Upper lobe of left lung (tissue), 6 donors: ENCODE results near the gene MOCS2. TPM values are rescaled to one million over a fixed set of nuclear protein-coding genes. Genes with fewer than 3 reads are reported as not detected.

ENCODE experiments used
- ATAC-seq, 2 donors: fragments of 200-7000 bp; cut with Tn5 transposase; one replicate each; pipeline ENCODE4 v1.9.1; 2022; ENCODE audit warnings: mild to moderate bottlenecking in 2 of 2, moderate library complexity in 2 of 2; ENCODE audit not compliant: low FRiP score in 2 of 2
- DNase-seq, 2 donors: peaks; one replicate each; pipeline ENCODE4 v3.0.0-alpha.2; 2019 to 2020
- H3K27ac ChIP-seq, 4 donors: fragments of 200-600 bp; sonication (generic); one replicate each; pipeline ENCODE4 v1.5.1; 2016 to 2019
- H3K27me3 ChIP-seq, 4 donors: fragments of 200-600 bp; sonication (generic); one replicate each; pipeline ENCODE4 v1.5.1; 2017 to 2019
- H3K36me3 ChIP-seq, 4 donors: fragments of 200-600 bp; sonication (generic); one replicate each; pipeline ENCODE4 v1.5.1; 2016 to 2019
- H3K4me1 ChIP-seq, 4 donors: fragments of 200-600 bp; sonication (generic); one replicate each; pipeline ENCODE4 v1.5.1; 2018 to 2019
- H3K4me3 ChIP-seq, 4 donors: fragments of 200-600 bp; sonication (generic); one replicate each; pipeline ENCODE4 v1.5.1; 2017 to 2019; ENCODE audit warnings: mild to moderate bottlenecking in 2 of 4, moderate library complexity in 1 of 4
- H3K9me3 ChIP-seq, 4 donors: fragments of 200-600 bp; sonication (generic); one replicate each; pipeline ENCODE4 v1.5.1; 2018 to 2019
- EP300 ChIP-seq, 4 donors: sonication (generic); formaldehyde crosslinking; IDR thresholded peaks; one replicate each; pipeline ENCODE4 v1.5.1; 2017; ENCODE audit warnings: antibody characterized with exemption in 4 of 4, control low read depth in 2 of 4
- POLR2A ChIP-seq, 4 donors: fragments of 450-650 bp; IDR thresholded peaks; one replicate each; pipeline ENCODE4 v1.5.1; 2016 to 2017; ENCODE audit warnings: antibody characterized with exemption in 4 of 4, mild to moderate bottlenecking in 2 of 4
- POLR2AphosphoS5 ChIP-seq, 2 donors: sonication (generic); formaldehyde crosslinking; IDR thresholded peaks; one replicate each; pipeline ENCODE4 v1.5.1; 2017; ENCODE audit warnings: antibody characterized with exemption in 2 of 2
- WGBS, 2 donors: methylation state at CpG; one replicate each; pipeline ENCODE4 v1.1.5; 2017 to 2018; 5-methylcytosine and 5-hydroxymethylcytosine counted together
- total RNA-seq, 6 donors: library from RNA; depleted of rRNA in 4 of 6; stranded (reverse); fragments of >200 nt in 4 of 6; gene quantifications; one replicate each; pipeline versions ENCODE4 v1.1.0 to v1.2.1, GENCODE V29; 2016 to 2021
- TF ChIP-seq, protein P1 (sequence below), 6 experiments: fragments of 450-650 bp in 4 of 6; fragments of 200-600 bp in 2 of 6; sonication (generic) in 2 of 6; IDR thresholded peaks; one replicate each; pipeline ENCODE4 v1.5.1; 2016 to 2019; ENCODE audit warnings: antibody characterized with exemption in 6 of 6
- donor health status: DM: no; HTN: no; CAD: no; lungs with moderate emphysema.
- donor health status: DM: no; HTN: yes; CAD: no; lungs with severe emphysema.

Gene MOCS2
- total RNA-seq, 6 donors from 2014 or later = 21.5 to 65.7 (median 27.0) TPM

DNA sequence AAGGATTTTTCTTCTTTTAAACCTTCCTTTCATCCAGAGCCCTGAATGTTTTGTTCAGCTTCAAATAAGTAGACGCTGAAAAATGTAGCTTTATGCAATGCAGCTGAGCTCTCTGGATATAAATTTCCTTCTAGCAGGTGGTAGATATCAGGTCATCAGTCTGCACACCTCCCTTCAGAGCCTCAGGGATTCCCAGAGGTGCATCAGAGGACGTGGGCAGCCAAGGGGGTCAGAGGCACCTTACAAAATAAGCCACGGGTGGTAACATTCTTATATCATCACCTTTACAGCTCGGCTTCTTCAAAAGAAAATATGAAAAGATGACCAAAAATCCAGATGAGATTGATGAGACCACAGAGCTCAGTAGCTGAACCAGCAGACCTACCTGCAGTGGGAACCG lies 19.3 kb downstream of the MOCS2 start:
- H3K4me1 ChIP-seq = peaks cover 0 to 5% (median 0%) of the 10 kb centered on the region in 4 donors
- DNase-seq = no peak
- no peaks in the 10 kb centered on the region for H3K27me3 ChIP-seq
- no peaks in the 10 kb centered on the region for H3K9me3 ChIP-seq
- no peak overlapping the region for H3K27ac ChIP-seq
- 86 to 88% methylated on average over 5 of the region's 5 CpGs for WGBS, 2 donors
- ATAC-seq = no peak
- H3K36me3 ChIP-seq = peaks cover 0 to 33% (median 3%) of the 10 kb centered on the region in 4 donors
- no peak for TF ChIP-seq EP300 (IDR thresholded peaks at IDR 0.05)
- no peak overlapping the region for H3K4me3 ChIP-seq

- TF ChIP-seq, protein P1, sequence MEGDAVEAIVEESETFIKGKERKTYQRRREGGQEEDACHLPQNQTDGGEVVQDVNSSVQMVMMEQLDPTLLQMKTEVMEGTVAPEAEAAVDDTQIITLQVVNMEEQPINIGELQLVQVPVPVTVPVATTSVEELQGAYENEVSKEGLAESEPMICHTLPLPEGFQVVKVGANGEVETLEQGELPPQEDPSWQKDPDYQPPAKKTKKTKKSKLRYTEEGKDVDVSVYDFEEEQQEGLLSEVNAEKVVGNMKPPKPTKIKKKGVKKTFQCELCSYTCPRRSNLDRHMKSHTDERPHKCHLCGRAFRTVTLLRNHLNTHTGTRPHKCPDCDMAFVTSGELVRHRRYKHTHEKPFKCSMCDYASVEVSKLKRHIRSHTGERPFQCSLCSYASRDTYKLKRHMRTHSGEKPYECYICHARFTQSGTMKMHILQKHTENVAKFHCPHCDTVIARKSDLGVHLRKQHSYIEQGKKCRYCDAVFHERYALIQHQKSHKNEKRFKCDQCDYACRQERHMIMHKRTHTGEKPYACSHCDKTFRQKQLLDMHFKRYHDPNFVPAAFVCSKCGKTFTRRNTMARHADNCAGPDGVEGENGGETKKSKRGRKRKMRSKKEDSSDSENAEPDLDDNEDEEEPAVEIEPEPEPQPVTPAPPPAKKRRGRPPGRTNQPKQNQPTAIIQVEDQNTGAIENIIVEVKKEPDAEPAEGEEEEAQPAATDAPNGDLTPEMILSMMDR (IDR thresholded peaks at IDR 0.05) = no peak
- TF ChIP-seq POLR2AphosphoS5 (IDR thresholded peaks at IDR 0.05) = no peak
- TF ChIP-seq POLR2A (IDR thresholded peaks at IDR 0.05) = no peak
- TF ChIP-seq EP300 (IDR thresholded peaks at IDR 0.05) = no peak
- Histone ChIP-seq H3K27ac (no peak overlapping the region), H3K9me3 (no peaks in the 10 kb centered on the region), H3K4me1 (peaks cover 0 to 5% (median 0%) of the 10 kb centered on the region in 4 donors), H3K4me3 (no peak overlapping the region), H3K27me3 (no peaks in the 10 kb centered on the region), H3K36me3 (peaks cover 0 to 35% (median 3%) of the 10 kb centered on the region in 4 donors)
- ATAC-seq = no peak
- WGBS, 2 donors = 68 to 81% methylated on average over 4 of the region's 4 CpGs
- DNase-seq = no peak
These were observed 20.0 kb downstream of the MOCS2 start for GRCh38 chr5:53089481-53089991.

DNA sequence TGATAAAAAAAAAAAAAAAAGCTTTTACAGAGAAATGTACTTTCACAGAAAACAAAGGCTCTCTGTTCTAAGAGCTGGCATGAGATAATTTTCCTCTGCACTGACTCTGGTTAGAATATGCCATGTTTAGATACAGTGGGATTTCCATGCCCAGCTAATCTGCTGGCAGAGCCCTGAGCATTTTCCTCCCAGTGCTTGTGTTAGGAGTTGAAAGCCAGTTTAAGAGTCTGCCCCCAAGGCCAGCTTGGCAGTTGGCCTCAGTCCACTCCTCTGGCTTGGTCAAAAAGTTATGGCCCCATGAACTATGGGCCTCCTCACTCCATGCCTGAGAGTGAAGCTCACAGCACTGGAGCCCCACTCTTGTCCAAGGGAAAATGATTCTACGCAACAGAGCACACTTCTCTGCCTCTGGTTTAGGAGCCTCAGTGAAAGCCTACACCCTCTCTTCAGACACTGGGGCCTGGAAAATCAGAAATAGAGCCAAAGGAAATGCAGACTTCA lies 21.9 kb downstream of the MOCS2 start:
- H3K27me3 ChIP-seq = no peaks in the 10 kb centered on the region
- no peak overlapping the region for H3K4me3 ChIP-seq
- peaks cover 0 to 5% (median 0%) of the 10 kb centered on the region in 4 donors for H3K4me1 ChIP-seq
- no peaks in the 10 kb centered on the region for H3K9me3 ChIP-seq
- no peak for DNase-seq
- TF ChIP-seq, protein P1 (IDR thresholded peaks at IDR 0.05) = no peak
- TF ChIP-seq EP300 (IDR thresholded peaks at IDR 0.05) (no peak), POLR2A (IDR thresholded peaks at IDR 0.05) (no peak), POLR2AphosphoS5 (IDR thresholded peaks at IDR 0.05) (no peak)
- ATAC-seq = no peak
- peaks cover 0 to 45% (median 5%) of the 10 kb centered on the region in 4 donors for H3K36me3 ChIP-seq
- H3K27ac ChIP-seq = no peak overlapping the region
- 95 to 100% methylated on average over 1 of the region's 1 CpG for WGBS, 2 donors

- Histone ChIP-seq H3K4me3 (no peak overlapping the region), H3K9me3 (no peaks in the 10 kb centered on the region), H3K27ac (no peak overlapping the region), H3K4me1 (peaks cover 0 to 5% (median 0%) of the 10 kb centered on the region in 4 donors), H3K36me3 (peaks cover 0 to 47% (median 5%) of the 10 kb centered on the region in 4 donors), H3K27me3 (no peaks in the 10 kb centered on the region)
- TF ChIP-seq POLR2A (IDR thresholded peaks at IDR 0.05) = no peak
- 88 to 100% methylated on average over 1 of the region's 1 CpG for WGBS, 2 donors
- DNase-seq (no peak), ATAC-seq (no peak)
These were observed 22.4 kb downstream of the MOCS2 start for GRCh38 chr5:53087171-53087570.

GRCh38 chr5:53084546-53085255 lies 24.9 kb downstream of the MOCS2 start:
- H3K4me3 ChIP-seq = no peak overlapping the region
- DNase-seq = no peak
- no peak overlapping the region for H3K27ac ChIP-seq
- no peaks in the 10 kb centered on the region for H3K4me1 ChIP-seq
- H3K36me3 ChIP-seq = peaks cover 0 to 45% (median 3%) of the 10 kb centered on the region in 4 donors
- H3K9me3 ChIP-seq = no peaks in the 10 kb centered on the region
- TF ChIP-seq EP300 (IDR thresholded peaks at IDR 0.05) (no peak), POLR2AphosphoS5 (IDR thresholded peaks at IDR 0.05) (no peak)
- WGBS, 2 donors = 61 to 66% methylated on average over 4 of the region's 4 CpGs
- H3K27me3 ChIP-seq = no peaks in the 10 kb centered on the region
- peak in 1 of 2 donors; percentile 72 for ATAC-seq

- TF ChIP-seq POLR2A (IDR thresholded peaks at IDR 0.05) (no peak), EP300 (IDR thresholded peaks at IDR 0.05) (no peak), POLR2AphosphoS5 (IDR thresholded peaks at IDR 0.05) (no peak)
- TF ChIP-seq, protein P1 (IDR thresholded peaks at IDR 0.05) = no peak
- H3K9me3 ChIP-seq = no peaks in the 10 kb centered on the region
- peaks cover 0 to 42% (median 4%) of the 10 kb centered on the region in 4 donors for H3K36me3 ChIP-seq
- ATAC-seq (no peak), DNase-seq (no peak)
- no peaks in the 10 kb centered on the region for H3K27me3 ChIP-seq
- H3K4me3 ChIP-seq = no peak overlapping the region
- no peaks in the 10 kb centered on the region for H3K4me1 ChIP-seq
- H3K27ac ChIP-seq = no peak overlapping the region
These were observed 25.6 kb downstream of the MOCS2 start for GRCh38 chr5:53083927-53084326.
